ENCODE measurements around the gene TTYH2. TPM values are rescaled to one million over a fixed set of nuclear protein-coding genes. Genes with fewer than 3 reads are reported as not detected.

The TTYH2 gene
- total and polyA plus RNA-seq, 9 donors = 9.8 to 43.1 (median 18.9) TPM

DNA sequence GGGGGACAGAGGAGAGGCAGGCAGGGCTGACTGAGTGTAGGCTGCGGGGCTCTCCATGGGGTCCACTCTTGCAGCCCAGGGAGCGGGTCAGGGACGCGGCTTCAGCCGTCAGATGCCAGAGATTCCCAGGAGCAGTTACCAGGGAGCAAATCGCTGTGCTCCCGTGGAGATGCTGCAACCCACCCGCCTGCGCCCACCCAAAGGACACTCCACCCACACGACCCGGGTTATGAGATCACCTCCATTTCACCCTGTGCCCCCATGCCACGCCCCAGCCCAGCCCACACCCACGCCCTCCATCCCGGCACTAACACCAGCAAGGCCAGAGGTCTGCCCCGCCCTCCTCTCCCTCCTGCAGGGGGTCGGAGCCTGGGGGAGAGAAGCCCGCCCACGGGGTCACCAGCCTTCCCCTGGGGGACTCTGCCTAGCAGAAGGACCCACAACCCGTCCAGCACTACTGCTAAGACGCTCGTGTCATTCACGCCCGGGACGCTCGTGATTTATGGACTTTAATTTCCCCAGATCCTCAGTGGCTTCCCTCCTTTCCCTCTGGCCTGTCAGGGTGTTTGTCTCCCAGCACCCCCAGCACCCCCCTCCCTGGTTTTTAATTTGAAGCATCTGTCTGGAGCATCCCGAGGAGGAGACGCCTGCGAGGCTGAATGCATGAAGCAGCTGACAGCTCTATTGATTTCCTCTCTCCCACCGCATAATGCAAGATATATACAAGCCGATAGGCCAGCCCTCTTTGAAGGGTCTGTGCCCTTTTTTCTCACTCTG is 16.6 kb upstream of the TTYH2 start:
- intact Hi-C loops (cut with DNase I) = loop anchor here in 1 of 4 donors (5.0 kb wide), 2 partner anchors 166 to 301 kb away; partner anchors contain the start of gene BTBD17
- no peak for TF ChIP-seq POLR2A (IDR thresholded peaks at IDR 0.05)
- TF ChIP-seq, protein P1, sequence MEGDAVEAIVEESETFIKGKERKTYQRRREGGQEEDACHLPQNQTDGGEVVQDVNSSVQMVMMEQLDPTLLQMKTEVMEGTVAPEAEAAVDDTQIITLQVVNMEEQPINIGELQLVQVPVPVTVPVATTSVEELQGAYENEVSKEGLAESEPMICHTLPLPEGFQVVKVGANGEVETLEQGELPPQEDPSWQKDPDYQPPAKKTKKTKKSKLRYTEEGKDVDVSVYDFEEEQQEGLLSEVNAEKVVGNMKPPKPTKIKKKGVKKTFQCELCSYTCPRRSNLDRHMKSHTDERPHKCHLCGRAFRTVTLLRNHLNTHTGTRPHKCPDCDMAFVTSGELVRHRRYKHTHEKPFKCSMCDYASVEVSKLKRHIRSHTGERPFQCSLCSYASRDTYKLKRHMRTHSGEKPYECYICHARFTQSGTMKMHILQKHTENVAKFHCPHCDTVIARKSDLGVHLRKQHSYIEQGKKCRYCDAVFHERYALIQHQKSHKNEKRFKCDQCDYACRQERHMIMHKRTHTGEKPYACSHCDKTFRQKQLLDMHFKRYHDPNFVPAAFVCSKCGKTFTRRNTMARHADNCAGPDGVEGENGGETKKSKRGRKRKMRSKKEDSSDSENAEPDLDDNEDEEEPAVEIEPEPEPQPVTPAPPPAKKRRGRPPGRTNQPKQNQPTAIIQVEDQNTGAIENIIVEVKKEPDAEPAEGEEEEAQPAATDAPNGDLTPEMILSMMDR (IDR thresholded peaks at IDR 0.05) = no peak
- TF ChIP-seq EP300 (IDR thresholded peaks at IDR 0.05) = no peak
- H3K27ac ChIP-seq = no peak overlapping the region
- H3K27me3 ChIP-seq = no peaks in the 10 kb centered on the region
- no peaks in the 10 kb centered on the region for H3K4me1 ChIP-seq (ENCODE audit: insufficient read depth)
- no peak overlapping the region for H3K4me3 ChIP-seq
- WGBS, 3 donors = 17 to 25% (median 22%) methylated on average over 30 of the region's 30 CpGs
- no peaks in the 10 kb centered on the region for H3K36me3 ChIP-seq
- DNase-seq = no peak
- no peaks in the 10 kb centered on the region for H3K9me3 ChIP-seq

DNA sequence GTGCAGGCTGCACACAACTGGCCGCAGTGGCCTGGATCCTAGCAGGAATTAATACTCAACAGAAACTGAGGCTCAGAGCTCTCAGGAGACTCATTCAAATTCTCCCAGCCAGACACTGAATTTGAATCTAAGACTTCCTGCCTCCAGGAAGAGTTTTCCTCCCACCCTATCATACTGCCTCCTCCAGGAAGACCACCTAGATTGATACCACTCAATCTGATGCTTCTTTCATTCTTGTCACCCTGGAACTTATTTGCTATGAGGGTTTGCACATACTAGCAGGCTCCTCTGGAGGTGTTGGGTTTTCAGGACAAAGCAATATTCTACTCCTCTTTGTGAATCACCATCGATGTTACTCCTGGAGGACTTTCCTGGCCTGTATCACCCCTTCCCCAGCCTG is 15.6 kb upstream of the TTYH2 start:
- TF ChIP-seq EP300 (IDR thresholded peaks at IDR 0.05) (no peak), POLR2A (IDR thresholded peaks at IDR 0.05) (no peak)
- TF ChIP-seq, protein P1 (IDR thresholded peaks at IDR 0.05) = no peak
- Histone ChIP-seq H3K27me3 (no peaks in the 10 kb centered on the region), H3K27ac (no peak overlapping the region), H3K36me3 (no peaks in the 10 kb centered on the region), H3K4me3 (no peak overlapping the region), H3K4me1 (ENCODE audit: insufficient read depth) (no peaks in the 10 kb centered on the region), H3K9me3 (no peaks in the 10 kb centered on the region)
- intact Hi-C loops (cut with DNase I) = loop anchor here in 1 of 4 donors (5.0 kb wide), 2 partner anchors 164 to 300 kb away; partner anchors contain the start of gene BTBD17
- 87 to 96% (median 90%) methylated on average over 2 of the region's 2 CpGs for WGBS, 3 donors
- DNase-seq = no peak

DNA sequence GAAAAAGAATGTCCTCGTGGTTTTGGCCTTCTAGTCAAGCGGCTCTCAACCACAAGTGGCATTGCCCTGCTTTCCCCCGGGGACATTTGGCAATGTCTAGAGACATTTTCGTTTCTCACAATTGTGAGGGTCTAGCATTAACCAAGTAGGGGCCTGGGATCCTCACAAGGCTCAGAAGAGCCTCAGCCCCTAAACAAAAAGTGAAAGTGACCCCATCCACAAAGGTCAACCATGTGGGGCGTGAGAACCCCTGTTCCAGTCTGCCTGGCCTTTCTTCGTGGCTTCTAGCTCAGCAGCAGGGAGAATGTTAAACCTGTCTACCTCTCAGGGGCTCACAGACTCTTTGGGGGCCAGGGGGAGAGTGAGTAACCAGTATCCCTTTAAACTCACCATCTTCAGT is 14.7 kb upstream of the TTYH2 start:
- intact Hi-C loops (cut with DNase I) = loop anchor here in 1 of 4 donors (5.0 kb wide), 2 partner anchors 164 to 299 kb away; partner anchors contain the start of gene BTBD17
- Histone ChIP-seq H3K27me3 (no peaks in the 10 kb centered on the region), H3K4me3 (no peak overlapping the region), H3K4me1 (ENCODE audit: insufficient read depth) (no peaks in the 10 kb centered on the region), H3K27ac (no peak overlapping the region), H3K36me3 (no peaks in the 10 kb centered on the region), H3K9me3 (no peaks in the 10 kb centered on the region)
- TF ChIP-seq, protein P1 (IDR thresholded peaks at IDR 0.05) = no peak
- TF ChIP-seq EP300 (IDR thresholded peaks at IDR 0.05) (no peak), POLR2A (IDR thresholded peaks at IDR 0.05) (no peak)
- 70 to 71% (median 70%) methylated on average over 6 of the region's 6 CpGs for WGBS, 3 donors
- no peak for DNase-seq

DNA sequence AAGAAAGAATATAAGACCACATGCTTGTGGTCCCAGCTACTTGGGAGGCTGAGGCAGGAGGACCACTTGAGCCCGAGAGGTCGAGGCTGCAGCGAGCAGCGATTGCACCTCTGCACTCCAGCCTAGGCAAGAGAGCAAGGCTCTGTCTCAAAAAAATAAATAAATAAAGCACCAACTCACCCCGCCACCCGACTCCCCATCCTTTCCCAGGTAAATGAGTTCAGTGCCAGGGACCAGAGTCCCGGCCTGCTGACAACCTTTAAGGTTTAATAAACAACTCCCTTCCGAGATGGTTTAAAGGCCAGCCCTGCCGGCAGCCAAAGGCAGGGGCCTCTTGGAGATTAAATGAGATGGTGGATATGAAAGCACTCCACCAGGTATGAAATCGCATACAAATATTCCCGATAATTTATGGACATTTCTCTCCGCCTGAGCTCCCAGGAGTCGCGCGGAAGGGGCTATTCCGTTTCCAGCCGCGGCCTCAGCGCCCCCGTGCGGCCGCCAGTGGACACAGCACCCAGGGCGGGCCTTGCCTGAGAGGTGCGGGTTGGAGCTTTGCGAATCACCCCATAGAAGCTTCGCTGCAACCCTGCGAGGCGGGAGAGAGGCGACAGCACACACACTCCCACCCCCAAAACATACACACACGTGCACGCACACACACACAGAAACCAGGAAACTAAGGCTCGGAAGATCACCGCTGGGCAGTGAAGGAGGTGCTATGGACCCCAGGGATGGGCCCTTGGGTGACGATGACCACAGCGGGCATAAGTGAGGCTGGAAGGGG is 13.9 kb upstream of the TTYH2 start:
- intact Hi-C loops (cut with DNase I) = loop anchor here in 1 of 4 donors (5.0 kb wide), 2 partner anchors 163 to 298 kb away; partner anchors contain the start of gene BTBD17
- no peak for TF ChIP-seq POLR2A (IDR thresholded peaks at IDR 0.05)
- TF ChIP-seq, protein P1 (IDR thresholded peaks at IDR 0.05) = peak; percentile 55 to 63 (median 60)
- Histone ChIP-seq H3K36me3 (no peaks in the 10 kb centered on the region), H3K27me3 (no peaks in the 10 kb centered on the region), H3K4me3 (no peak overlapping the region), H3K4me1 (ENCODE audit: insufficient read depth) (peaks cover 1% of the 10 kb centered on the region), H3K27ac (no peak overlapping the region), H3K9me3 (no peaks in the 10 kb centered on the region)
- DNase-seq = peak in 3 of 5 donors; percentile 52 to 67 (median 62)
- WGBS, 3 donors = 19 to 21% (median 20%) methylated on average over 35 of the region's 35 CpGs
